ENCODE measurements around the gene GFY. TPM values are rescaled to one million over a fixed set of nuclear protein-coding genes. Genes with fewer than 3 reads are reported as not detected.

GFY gene
- total and polyA plus RNA-seq, 9 of the 15 experiments (the other 6 are each of a cell fraction or from before 2014, with no cell fraction given): 0.06 to 0.40 (median 0.19) TPM; not detected in 3

- no peaks in the 10 kb centered on the region for H3K36me3 ChIP-seq (ENCODE audit: control insufficient read depth, insufficient read depth, low read length)
- H3K4me2 ChIP-seq (ENCODE audit: insufficient read depth, low read length): peak overlapping the region; percentile 78
- peak overlapping the region; percentile 48 for H3K4me3 ChIP-seq
- no peaks in the 10 kb centered on the region for H3K79me2 ChIP-seq (ENCODE audit: control insufficient read depth, insufficient read depth, low read length)
- peak overlapping the region; percentile 78; the same call in 1 of the 2 replicates for H2AFZ ChIP-seq (ENCODE audit: low read depth, low read length)
- FAIRE-seq (no peak), ATAC-seq (no peak), DNase-seq (ENCODE audit: extremely low read depth in 1 of 4, low spot score in 3 of 4) (no peak)
- no peak overlapping the region for H3K27ac ChIP-seq (ENCODE audit: extremely low read depth, low read depth, low read length)
- ChIA-PET CTCF (ENCODE audit: low intra/inter-chr PET ratio) (no interaction called here), POLR2A (interaction anchor here (0.6 to 3.7 kb wide), 3 partner anchors 9 to 208 kb away, joined by 3 to 14 read pairs (median 3); no protein-coding TSS in a partner anchor)
- in situ Hi-C loops (cut with MboI): no loop called here
- H3K9me1 ChIP-seq (ENCODE audit: control insufficient read depth, insufficient read depth, low read length): no peaks in the 10 kb centered on the region
- peak overlapping the region in 1 of 2 experiments; percentile 89; a peak in 3 of 4 replicates for H3K9ac ChIP-seq (ENCODE audit: insufficient read depth in 1 of 2, low read depth in 2 of 2, low read length in 2 of 2)
- peaks cover 7 to 19% of the 10 kb centered on the region in 2 experiments; a peak in 4 of 5 replicates for H3K27me3 ChIP-seq (ENCODE audit: control insufficient read depth in 2 of 2, insufficient read depth in 2 of 2, low read length in 2 of 2)
- 10% methylated on average over 15 of the region's 19 CpGs for WGBS (ENCODE audit: insufficient coverage, low coverage, missing lambda C conversion rate)
- no peaks in the 10 kb centered on the region for H3K9me3 ChIP-seq (replicated peaks; ENCODE audit: control insufficient read depth, insufficient read depth, low read depth, low read length)
- H4K20me1 ChIP-seq (replicated peaks; ENCODE audit: control insufficient read depth, insufficient read depth, low read length): no peaks in the 10 kb centered on the region
- peaks cover 37 to 50% of the 10 kb centered on the region in 2 experiments for H3K4me1 ChIP-seq (replicated peaks in 1 of 2; ENCODE audit: control insufficient read depth in 2 of 2, insufficient read depth in 2 of 2, low read length in 2 of 2)
- intact Hi-C loops (cut with micrococcal nuclease): loop anchor here (5.0 to 10.0 kb wide), 2 partner anchors 176 to 288 kb away; no protein-coding TSS in a partner anchor
- no TSS peak for BruUV-seq (replicated peaks)
- TF ChIP-seq ZNF696 (CRISPR knock-in tag; conservative IDR thresholded peaks at IDR 0.05) (no peak), TRIM25 (IDR thresholded peaks at IDR 0.05; ENCODE audit: borderline replicate concordance) (0 out of 2 replicates have a peak, but pooled peaks have one; percentile 32), CREM (IDR thresholded peaks at IDR 0.05; ENCODE audit: low read depth) (no peak), ZNF830 (CRISPR knock-in tag; IDR thresholded peaks at IDR 0.05) (no peak), ZNF23 (CRISPR knock-in tag; IDR thresholded peaks at IDR 0.05) (no peak), ZNF133 (CRISPR knock-in tag; IDR thresholded peaks at IDR 0.05) (no peak), TOE1 (IDR thresholded peaks at IDR 0.05; ENCODE audit: borderline replicate concordance) (0 out of 2 replicates have a peak, but pooled peaks have one; percentile 35), TOE1 (CRISPR knock-in tag; IDR thresholded peaks at IDR 0.05; ENCODE audit: borderline replicate concordance, low read depth) (no peak), BCOR (IDR thresholded peaks at IDR 0.05) (peak; percentile 67; the same call in 1 of the 2 replicates), ZNF785 (CRISPR knock-in tag; IDR thresholded peaks at IDR 0.05) (no peak), AFF1 (IDR thresholded peaks at IDR 0.05; ENCODE audit: low read depth in 1 of 2, partially characterized antibody in 2 of 2) (peak in 1 of 2 experiments; percentile 26), ZFX (CRISPR knock-in tag; IDR thresholded peaks at IDR 0.05) (no peak), ZNF174 (CRISPR knock-in tag; IDR thresholded peaks at IDR 0.05) (no peak), ARID1B (IDR thresholded peaks at IDR 0.05) (no peak), PHF21A (IDR thresholded peaks at IDR 0.05; ENCODE audit: borderline replicate concordance, low read depth) (no peak), NFIC (IDR thresholded peaks at IDR 0.05) (no peak), ZC3H4 (CRISPR knock-in tag; IDR thresholded peaks at IDR 0.05; ENCODE audit: borderline replicate concordance) (no peak), MTA1 (IDR thresholded peaks at IDR 0.05; ENCODE audit: borderline replicate concordance) (no peak)
Measured at GRCh38 chr19:49440439-49441209, 15.4 kb downstream of the GFY start.
